NK-92 treated with Interleukin-12 subunit alpha and Interleukin-12 subunit beta, amount 100 ng/mL, for 24 hours (cell line): ENCODE data around the gene SLC12A5.
"Not testable (repeated sequence)": the region's sequence is repeated elsewhere in the genome, so short reads cannot be mapped to it uniquely, and the experiment has no call there.

Experiments used
- DNase-seq: peaks from one replicate; lab custom pipeline; 2025; lab: John Stamatoyannopoulos, UW

The SLC12A5 gene

GRCh38 chr20:46078954-46079353 is 49.9 kb downstream of the SLC12A5 start:
- DNase-seq: no peak

- DNase-seq: no peak
Measured at GRCh38 chr20:46081074-46081473, 52.1 kb downstream of the SLC12A5 start.

GRCh38 chr20:46083101-46083500 is 54.1 kb downstream of the SLC12A5 start:
- no peak for DNase-seq

- no peak for DNase-seq
Measured at GRCh38 chr20:46083531-46084061, 54.6 kb downstream of the SLC12A5 start.

GRCh38 chr20:46084805-46085178 is 55.8 kb downstream of the SLC12A5 start:
- no peak for DNase-seq

- no peak for DNase-seq
Measured at GRCh38 chr20:46085179-46085851, 56.3 kb downstream of the SLC12A5 start.

- no peak for DNase-seq
Measured at GRCh38 chr20:46087161-46087560, 58.1 kb downstream of the SLC12A5 start.

- DNase-seq: no peak
Measured at GRCh38 chr20:46088409-46089166, 59.6 kb downstream of the SLC12A5 start.

- DNase-seq: peak; percentile 57
Measured at GRCh38 chr20:46089167-46089416, 60.1 kb downstream of the SLC12A5 start.

GRCh38 chr20:46089417-46090388 is 60.7 kb downstream of the SLC12A5 start, which contains the start of gene NCOA5:
NCOA5 (minus strand) TSS chr20:46089962; CDS start chr20:46079424, 10,538 bp downstream.
- peak; percentile 92 for DNase-seq

- DNase-seq: not testable (repeated sequence)
Measured at GRCh38 chr20:46091622-46092535, 62.9 kb downstream of the SLC12A5 start.

GRCh38 chr20:46093531-46093930 is 64.5 kb downstream of the SLC12A5 start:
- no peak for DNase-seq

- no peak for DNase-seq
Measured at GRCh38 chr20:46099491-46100287, 70.7 kb downstream of the SLC12A5 start.

GRCh38 chr20:46100444-46100843 is 71.4 kb downstream of the SLC12A5 start:
- DNase-seq: not testable (repeated sequence)

GRCh38 chr20:46100988-46101387 is 72.0 kb downstream of the SLC12A5 start:
- DNase-seq: no peak

GRCh38 chr20:46101957-46102356 is 72.9 kb downstream of the SLC12A5 start:
- DNase-seq: no peak

- no peak for DNase-seq
Measured at GRCh38 chr20:46102940-46103339, 73.9 kb downstream of the SLC12A5 start.

- no peak for DNase-seq
Measured at GRCh38 chr20:46104262-46104661, 75.2 kb downstream of the SLC12A5 start.

GRCh38 chr20:46107061-46107460 is 78.0 kb downstream of the SLC12A5 start:
- no peak for DNase-seq

- no peak for DNase-seq
Measured at GRCh38 chr20:46108435-46108841, 79.4 kb downstream of the SLC12A5 start.
